Effector memory CD4-positive, alpha-beta T cell (primary cell): Measurements from ENCODE around the gene SGSM1.

Source experiments
- DNase-seq, 3 donors: peaks; one replicate each; pipeline ENCODE4 v3.0.0-alpha.2; 2020
- H3K27ac ChIP-seq: 2 replicates; pipeline ENCODE4 v1.7.0; 2013; ENCODE audit warnings: mild to moderate bottlenecking, low read length, moderate library complexity; ENCODE audit not compliant: insufficient read depth, poor library complexity, severe bottlenecking
- H3K27me3 ChIP-seq: replicated peaks from 2 replicates; pipeline ENCODE4 v1.7.0; 2013; ENCODE audit warnings: mild to moderate bottlenecking, low read length; ENCODE audit not compliant: insufficient read depth, control insufficient read depth, poor library complexity, severe bottlenecking
- H3K36me3 ChIP-seq: 2 replicates; pipeline ENCODE4 v1.7.0; 2013; ENCODE audit warnings: mild to moderate bottlenecking, low read length, moderate library complexity; ENCODE audit not compliant: control insufficient read depth, insufficient read depth
- H3K4me1 ChIP-seq: 2 replicates; pipeline ENCODE4 v1.7.0; 2013; ENCODE audit warnings: low read length, mild to moderate bottlenecking; ENCODE audit not compliant: control insufficient read depth, insufficient read depth, poor library complexity, severe bottlenecking
- H3K4me3 ChIP-seq: 2 replicates; pipeline ENCODE4 v1.7.0; 2013; ENCODE audit warnings: low read length, low read depth, mild to moderate bottlenecking; ENCODE audit not compliant: insufficient read depth, poor library complexity, severe bottlenecking
- H3K9me3 ChIP-seq: 2 replicates; pipeline ENCODE4 v1.7.0; 2013; ENCODE audit warnings: mild to moderate bottlenecking, low read length, moderate library complexity; ENCODE audit not compliant: control insufficient read depth

The SGSM1 gene

DNA sequence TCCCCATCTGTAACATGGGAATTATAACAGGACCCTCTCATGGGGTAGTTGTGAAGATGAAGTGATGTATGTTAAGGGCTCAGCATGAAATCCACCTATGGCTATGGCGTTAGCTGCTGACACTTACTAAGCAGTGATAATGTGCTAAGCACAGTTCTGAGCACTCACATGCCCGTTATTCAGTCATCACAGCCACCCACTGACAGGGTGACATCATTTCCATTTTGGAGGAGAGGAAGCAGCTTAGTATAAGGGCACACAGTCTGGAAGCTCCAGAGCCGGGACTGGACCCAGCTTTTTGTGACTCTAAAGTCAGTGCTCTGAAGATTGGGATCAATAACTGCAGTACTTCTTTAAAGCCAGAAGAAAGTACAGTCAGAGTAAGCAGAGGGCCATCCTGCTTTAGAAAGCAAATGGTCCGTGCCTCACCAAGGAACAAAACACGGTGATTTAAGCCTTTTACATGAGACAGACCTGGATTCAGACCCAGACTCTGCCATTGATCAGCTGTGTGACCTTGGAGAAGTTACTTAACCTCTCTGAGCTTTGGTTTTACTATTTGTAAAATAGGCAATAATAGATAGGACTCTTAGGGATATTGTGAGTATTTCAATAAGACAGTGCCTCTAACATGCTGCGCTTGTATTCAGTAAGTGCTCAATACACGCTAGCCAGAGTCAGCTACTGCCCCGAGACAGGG is 61.5 kb downstream of the SGSM1 start:
- Histone ChIP-seq H3K36me3 (no peaks in the 10 kb centered on the region), H3K4me3 (no peak overlapping the region), H3K27me3 (no peaks in the 10 kb centered on the region), H3K27ac (no peak overlapping the region), H3K4me1 (no peaks in the 10 kb centered on the region), H3K9me3 (no peaks in the 10 kb centered on the region)
- no peak for DNase-seq

DNA sequence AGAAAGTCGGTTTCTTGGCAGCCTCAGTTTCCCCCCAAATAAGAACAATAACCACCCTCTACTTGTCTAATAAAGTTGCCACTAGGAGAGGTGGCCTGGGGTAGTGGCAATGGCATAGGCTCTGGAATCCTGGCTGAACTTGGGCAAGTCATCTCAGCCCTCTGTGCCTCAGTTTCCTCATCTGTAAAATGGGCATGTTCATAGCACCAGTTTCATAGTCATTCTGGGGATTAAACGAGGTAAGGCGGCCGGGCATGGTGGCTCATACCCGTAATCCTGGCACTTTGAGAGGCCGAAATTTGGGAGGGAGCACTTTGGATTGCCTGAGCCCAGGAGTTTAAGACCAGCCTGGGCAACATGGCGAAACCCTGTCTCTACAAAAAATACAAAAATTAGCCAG is 63.0 kb downstream of the SGSM1 start:
- Histone ChIP-seq H3K4me1 (no peaks in the 10 kb centered on the region), H3K27ac (no peak overlapping the region), H3K9me3 (no peaks in the 10 kb centered on the region), H3K27me3 (no peaks in the 10 kb centered on the region), H3K4me3 (no peak overlapping the region), H3K36me3 (no peaks in the 10 kb centered on the region)
- no peak for DNase-seq

DNA sequence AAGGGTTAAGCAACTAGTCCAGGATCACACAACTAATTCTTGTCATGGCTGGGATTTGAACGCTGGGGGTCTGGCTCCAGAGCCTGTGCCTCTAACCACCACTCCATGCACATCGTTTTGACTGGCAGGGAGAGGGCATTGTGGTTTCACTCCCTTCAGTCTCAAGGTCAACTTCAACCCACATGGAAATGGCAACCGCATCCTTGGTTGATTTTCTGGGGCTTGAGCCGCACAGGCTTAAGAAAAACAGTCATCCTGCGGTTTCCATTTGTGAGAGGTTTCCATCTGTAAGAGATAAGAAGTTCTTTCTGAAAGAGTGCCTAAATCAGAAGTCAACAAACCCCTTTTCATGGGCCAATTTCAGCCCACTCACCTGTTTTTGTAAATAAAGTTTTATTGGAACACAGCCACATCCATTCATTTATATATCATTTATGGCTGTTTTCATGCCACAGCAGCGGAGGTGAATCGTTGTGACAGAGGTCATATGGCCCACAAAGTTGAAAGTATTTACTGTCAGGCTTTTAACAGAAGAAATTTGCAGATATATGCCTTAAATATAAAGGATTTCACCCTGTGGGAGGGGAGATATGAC is 65.7 kb downstream of the SGSM1 start:
- Histone ChIP-seq H3K27ac (no peak overlapping the region), H3K27me3 (no peaks in the 10 kb centered on the region), H3K9me3 (no peaks in the 10 kb centered on the region), H3K36me3 (no peaks in the 10 kb centered on the region), H3K4me3 (no peak overlapping the region), H3K4me1 (no peaks in the 10 kb centered on the region)
- no peak for DNase-seq

- H3K36me3 ChIP-seq: no peaks in the 10 kb centered on the region
- H3K9me3 ChIP-seq: no peaks in the 10 kb centered on the region
- no peaks in the 10 kb centered on the region for H3K4me1 ChIP-seq
- no peak overlapping the region for H3K4me3 ChIP-seq
- DNase-seq: no peak
- H3K27ac ChIP-seq: no peak overlapping the region
- no peaks in the 10 kb centered on the region for H3K27me3 ChIP-seq
Measured at GRCh38 chr22:24873226-24873625, 67.2 kb downstream of the SGSM1 start.

DNA sequence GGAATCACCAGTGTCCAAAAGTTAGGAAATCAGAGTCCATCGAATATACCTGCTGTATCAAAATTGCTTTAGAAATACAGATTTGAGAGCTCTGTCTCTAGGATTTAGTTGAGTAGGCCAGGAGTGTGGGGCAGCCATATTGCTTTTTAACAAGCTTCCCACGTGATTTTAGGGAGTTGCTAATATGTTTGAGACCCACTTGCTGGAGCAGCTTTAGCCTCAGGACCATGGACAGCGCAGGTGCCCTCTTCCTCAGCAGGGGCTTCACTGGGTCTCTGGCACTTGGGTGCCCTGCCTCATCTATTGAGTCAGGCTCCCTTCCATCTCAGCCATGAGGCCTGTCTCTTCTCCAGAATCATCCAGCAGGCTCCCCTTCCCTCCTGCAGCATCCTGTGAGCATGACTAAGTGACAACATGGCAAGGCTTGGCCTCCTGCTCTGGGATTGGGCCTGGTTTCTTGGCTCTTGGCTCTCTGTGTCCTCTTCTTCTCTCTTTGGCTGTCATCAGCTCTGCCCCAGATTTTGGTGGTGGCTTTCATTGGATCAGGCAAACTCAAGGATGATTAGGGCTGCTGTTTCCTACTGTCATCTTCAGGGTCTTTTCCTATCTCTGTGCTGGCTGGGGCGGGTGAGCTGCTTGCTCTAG is 70.0 kb downstream of the SGSM1 start:
- H3K9me3 ChIP-seq: no peaks in the 10 kb centered on the region
- H3K27me3 ChIP-seq: no peaks in the 10 kb centered on the region
- H3K4me3 ChIP-seq: no peak overlapping the region
- H3K27ac ChIP-seq: no peak overlapping the region
- no peak for DNase-seq
- H3K36me3 ChIP-seq: no peaks in the 10 kb centered on the region
- H3K4me1 ChIP-seq: no peaks in the 10 kb centered on the region

- Histone ChIP-seq H3K4me3 (no peak overlapping the region), H3K27me3 (no peaks in the 10 kb centered on the region), H3K36me3 (no peaks in the 10 kb centered on the region), H3K4me1 (no peaks in the 10 kb centered on the region), H3K9me3 (no peaks in the 10 kb centered on the region), H3K27ac (no peak overlapping the region)
- DNase-seq: no peak
Measured at GRCh38 chr22:24876700-24877099, 70.7 kb downstream of the SGSM1 start.

DNA sequence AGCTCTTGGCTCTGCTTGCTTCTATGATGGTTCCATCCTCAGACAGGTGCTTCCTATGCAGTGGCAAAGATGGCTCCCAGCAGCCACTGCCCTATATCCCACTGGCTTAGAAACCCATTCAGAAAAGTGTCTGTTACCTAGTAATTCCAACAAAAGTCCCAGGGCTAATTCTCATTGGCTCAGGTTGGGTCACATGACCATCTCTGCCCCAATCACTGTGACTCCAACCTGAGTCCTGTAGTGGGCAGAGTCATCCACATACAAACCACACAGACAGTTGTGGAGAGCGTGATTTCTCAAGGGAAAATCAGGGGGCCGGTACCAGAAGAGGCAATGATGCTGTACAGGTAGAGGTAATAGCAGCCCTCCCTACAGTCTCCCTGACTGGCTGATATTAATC is 73.0 kb downstream of the SGSM1 start:
- no peak for DNase-seq
- H3K27me3 ChIP-seq: no peaks in the 10 kb centered on the region
- no peak overlapping the region for H3K4me3 ChIP-seq
- H3K4me1 ChIP-seq: no peaks in the 10 kb centered on the region
- no peaks in the 10 kb centered on the region for H3K36me3 ChIP-seq
- H3K9me3 ChIP-seq: no peaks in the 10 kb centered on the region
- H3K27ac ChIP-seq: no peak overlapping the region

DNA sequence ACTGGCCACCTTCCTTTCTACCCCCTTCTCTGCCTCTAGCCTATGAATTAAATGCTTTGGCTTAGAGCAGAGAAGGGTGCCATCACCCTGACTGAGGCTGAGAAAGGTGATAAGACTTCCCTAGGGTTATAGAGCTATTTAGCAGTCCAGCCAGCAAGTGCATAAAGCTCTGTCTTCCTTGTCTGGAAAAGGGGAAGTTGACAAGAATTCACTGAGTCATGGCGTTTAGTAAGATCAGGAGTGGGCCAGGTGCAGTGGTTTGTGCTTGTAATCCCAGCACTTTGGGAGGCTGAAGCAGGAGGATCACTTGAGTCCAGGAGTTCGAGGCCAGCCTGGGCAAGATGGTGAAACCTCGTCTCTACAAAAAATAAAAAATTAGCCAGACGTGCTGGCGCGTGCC is 77.4 kb downstream of the SGSM1 start:
- Histone ChIP-seq H3K27ac (no peak overlapping the region), H3K36me3 (no peaks in the 10 kb centered on the region), H3K9me3 (no peaks in the 10 kb centered on the region), H3K4me3 (no peak overlapping the region), H3K4me1 (no peaks in the 10 kb centered on the region), H3K27me3 (no peaks in the 10 kb centered on the region)
- no peak for DNase-seq

GRCh38 chr22:24887260-24887659 is 81.2 kb downstream of the SGSM1 start:
- H3K4me3 ChIP-seq: no peak overlapping the region
- no peaks in the 10 kb centered on the region for H3K4me1 ChIP-seq
- H3K36me3 ChIP-seq: no peaks in the 10 kb centered on the region
- H3K27me3 ChIP-seq: no peaks in the 10 kb centered on the region
- H3K9me3 ChIP-seq: no peaks in the 10 kb centered on the region
- DNase-seq: no peak
- H3K27ac ChIP-seq: no peak overlapping the region

GRCh38 chr22:24893341-24894070 is 87.5 kb downstream of the SGSM1 start:
- Histone ChIP-seq H3K27me3 (no peaks in the 10 kb centered on the region), H3K27ac (no peak overlapping the region), H3K4me1 (no peaks in the 10 kb centered on the region), H3K9me3 (no peaks in the 10 kb centered on the region), H3K4me3 (no peak overlapping the region), H3K36me3 (no peaks in the 10 kb centered on the region)
- no peak for DNase-seq
